A673 (cell line): ENCODE results near the gene SRD5A1. TPM values are rescaled to one million over a fixed set of nuclear protein-coding genes. Genes with fewer than 3 reads are reported as not detected.

ENCODE experiments used
- BruUV-seq: library from RNA; stranded (reverse); fragments of 400-500 nt; replicated peaks from 2 replicates; lab custom pipeline; 2021; lab: Mats Ljungman, UMichigan
- CTCF ChIA-PET: fragments of 300-600 bp; sonication (Branson Sonifier 250); formaldehyde crosslinking; loops from one replicate; lab custom pipeline; 2022; ENCODE audit warnings: antibody characterized with exemption; lab: Charles Lee
- POLR2A ChIA-PET: fragments of 300-600 bp; sonication (Branson Sonifier 250); formaldehyde crosslinking; loops from one replicate; lab custom pipeline; 2022; ENCODE audit warnings: antibody characterized with exemption; ENCODE audit not compliant: low non-redundant PET; lab: Charles Lee
- DNase-seq: peaks from one replicate; pipeline ENCODE4 v3.0.0-alpha.2; 2015; ENCODE audit warnings: low spot score
- H3K27ac ChIP-seq: fragments of 200-600 bp; sonication (generic); 2 replicates; pipeline ENCODE4 v1.5.1; 2016; ENCODE audit warnings: mixed run types, low read depth, mild to moderate bottlenecking, mixed read lengths, antibody characterized with exemption, low read length; ENCODE audit not compliant: poor library complexity, severe bottlenecking
- H3K27me3 ChIP-seq: fragments of 200-600 bp; sonication (generic); replicated peaks from 2 replicates; pipeline ENCODE4 v1.6.1; 2017; ENCODE audit warnings: mixed run types, low read depth, mild to moderate bottlenecking, mixed read lengths, antibody characterized with exemption, low read length; ENCODE audit not compliant: insufficient read depth, poor library complexity
- H3K36me3 ChIP-seq: fragments of 200-600 bp; sonication (generic); 2 replicates; pipeline ENCODE4 v1.6.1; 2016; ENCODE audit warnings: mixed run types, mild to moderate bottlenecking, mixed read lengths, antibody characterized with exemption, low read length; ENCODE audit not compliant: insufficient read depth, poor library complexity, severe bottlenecking
- H3K4me1 ChIP-seq: fragments of 200-600 bp; sonication (generic); 2 replicates; pipeline ENCODE4 v1.6.1; 2017; ENCODE audit warnings: mixed run types, mild to moderate bottlenecking, mixed read lengths, antibody characterized with exemption, low read length; ENCODE audit not compliant: insufficient read depth, poor library complexity, severe bottlenecking
- H3K4me3 ChIP-seq: fragments of 200-600 bp; sonication (generic); 2 replicates; pipeline ENCODE4 v1.5.1; 2016; ENCODE audit warnings: low read depth, mixed run types, mild to moderate bottlenecking, mixed read lengths, low read length; ENCODE audit not compliant: poor library complexity, severe bottlenecking
- H3K9me3 ChIP-seq: fragments of 200-600 bp; sonication (generic); 2 replicates; pipeline ENCODE4 v1.6.1; 2016; ENCODE audit warnings: mixed run types, low read depth, mild to moderate bottlenecking, mixed read lengths, antibody characterized with exemption, low read length; ENCODE audit not compliant: poor library complexity, severe bottlenecking
- EZH2 ChIP-seq: fragments of 200-600 bp; sonication (generic); IDR thresholded peaks from 2 replicates; pipeline ENCODE4 v1.6.1; 2017; ENCODE audit warnings: borderline replicate concordance, low read depth, mild to moderate bottlenecking, mixed read lengths, antibody characterized with exemption, low read length; ENCODE audit not compliant: poor library complexity, severe bottlenecking
- intact Hi-C: fragments of 100-400 bp; cut with micrococcal nuclease; formaldehyde crosslinking; loops from one replicate; pipeline ENCODE4 v1.10.0; 2022; ENCODE audit not compliant: unreplicated experiment
- total RNA-seq: library from RNA; stranded (reverse); gene quantifications from 2 replicates; pipeline ENCODE4 v1.2.3, GENCODE V29; 2021
- TF ChIP-seq, protein P1 (sequence below): fragments of 300-800, 200-600 bp; sonication (generic); conservative IDR thresholded peaks from 2 replicates; pipeline ENCODE4 v1.5.1; 2017; ENCODE audit warnings: low read depth, mild to moderate bottlenecking, antibody characterized with exemption, low read length, moderate library complexity, mixed read lengths

SRD5A1 gene
- total RNA-seq, 1 experiment from 2014 or later = 32.0 TPM

DNA sequence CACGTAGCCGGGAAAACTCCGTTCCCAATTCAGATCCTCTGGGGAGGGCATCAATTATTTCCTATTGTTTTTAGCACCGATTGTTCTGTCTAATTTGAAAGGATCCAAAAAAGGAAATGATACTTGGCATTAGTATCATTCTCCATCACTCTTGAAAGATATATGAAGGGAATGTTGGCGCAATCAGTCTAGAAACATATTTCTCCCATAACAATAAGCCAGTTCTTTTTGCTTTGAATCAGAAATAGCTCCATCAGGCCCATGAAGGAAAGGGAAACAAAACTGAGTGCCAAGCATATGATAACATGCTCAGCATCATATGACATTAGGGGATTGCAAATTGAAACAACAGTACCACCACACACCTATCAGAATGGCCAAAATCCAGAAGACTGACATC lies 39.8 kb downstream of the SRD5A1 start:
- POLR2A ChIA-PET = no interaction called here
- no peaks in the 10 kb centered on the region for H3K27me3 ChIP-seq
- H3K9me3 ChIP-seq = no peaks in the 10 kb centered on the region
- no peak for DNase-seq
- no peak for TF ChIP-seq EZH2
- TF ChIP-seq, protein P1, sequence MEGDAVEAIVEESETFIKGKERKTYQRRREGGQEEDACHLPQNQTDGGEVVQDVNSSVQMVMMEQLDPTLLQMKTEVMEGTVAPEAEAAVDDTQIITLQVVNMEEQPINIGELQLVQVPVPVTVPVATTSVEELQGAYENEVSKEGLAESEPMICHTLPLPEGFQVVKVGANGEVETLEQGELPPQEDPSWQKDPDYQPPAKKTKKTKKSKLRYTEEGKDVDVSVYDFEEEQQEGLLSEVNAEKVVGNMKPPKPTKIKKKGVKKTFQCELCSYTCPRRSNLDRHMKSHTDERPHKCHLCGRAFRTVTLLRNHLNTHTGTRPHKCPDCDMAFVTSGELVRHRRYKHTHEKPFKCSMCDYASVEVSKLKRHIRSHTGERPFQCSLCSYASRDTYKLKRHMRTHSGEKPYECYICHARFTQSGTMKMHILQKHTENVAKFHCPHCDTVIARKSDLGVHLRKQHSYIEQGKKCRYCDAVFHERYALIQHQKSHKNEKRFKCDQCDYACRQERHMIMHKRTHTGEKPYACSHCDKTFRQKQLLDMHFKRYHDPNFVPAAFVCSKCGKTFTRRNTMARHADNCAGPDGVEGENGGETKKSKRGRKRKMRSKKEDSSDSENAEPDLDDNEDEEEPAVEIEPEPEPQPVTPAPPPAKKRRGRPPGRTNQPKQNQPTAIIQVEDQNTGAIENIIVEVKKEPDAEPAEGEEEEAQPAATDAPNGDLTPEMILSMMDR = no peak
- no peaks in the 10 kb centered on the region for H3K36me3 ChIP-seq
- CTCF ChIA-PET = no interaction called here
- intact Hi-C loops = no loop called here
- H3K4me3 ChIP-seq = no peak overlapping the region
- H3K4me1 ChIP-seq = no peaks in the 10 kb centered on the region
- H3K27ac ChIP-seq = no peak overlapping the region
- no TSS peak for BruUV-seq

DNA sequence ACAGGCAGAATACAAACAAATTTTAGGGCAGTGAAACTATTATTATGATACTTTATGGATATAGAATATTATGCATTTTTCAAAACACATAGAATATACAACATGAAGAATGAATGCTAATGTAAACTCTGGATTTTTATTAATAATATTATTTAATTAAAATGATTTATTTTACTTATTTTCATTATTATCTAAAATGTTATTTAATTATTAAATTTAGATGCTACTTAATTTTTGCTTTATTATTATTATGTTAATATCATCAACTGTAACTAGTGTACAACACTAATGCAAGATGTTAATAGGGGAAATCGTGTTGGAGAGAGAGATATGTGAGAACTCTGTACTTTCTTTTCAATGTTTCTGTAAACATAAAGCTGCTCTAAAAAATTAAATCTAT lies 40.7 kb downstream of the SRD5A1 start:
- CTCF ChIA-PET = no interaction called here
- POLR2A ChIA-PET = no interaction called here

DNA sequence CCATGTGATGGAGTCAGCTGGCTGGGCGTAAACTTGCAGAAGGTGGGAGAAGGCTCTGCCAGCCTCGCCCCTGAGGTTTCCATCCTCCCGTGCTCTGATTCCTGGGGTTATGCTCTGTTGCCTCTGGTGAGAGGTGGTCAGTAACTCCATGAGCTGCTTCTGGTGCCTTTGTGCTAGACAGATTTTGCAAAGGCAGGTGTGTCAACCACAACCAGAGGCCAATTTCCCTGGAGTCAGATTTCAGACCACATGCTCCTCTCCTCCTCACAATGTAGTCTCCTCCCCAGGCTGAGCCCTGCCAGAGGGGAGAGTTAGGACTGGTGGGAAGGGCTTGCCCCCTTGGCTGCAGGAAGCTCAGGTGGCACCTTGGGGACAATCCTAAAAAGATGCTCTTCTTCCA lies 41.2 kb downstream of the SRD5A1 start:
- intact Hi-C loops = no loop called here
- Histone ChIP-seq H3K36me3 (no peaks in the 10 kb centered on the region), H3K4me1 (no peaks in the 10 kb centered on the region), H3K27ac (no peak overlapping the region), H3K4me3 (no peak overlapping the region), H3K27me3 (no peaks in the 10 kb centered on the region), H3K9me3 (no peaks in the 10 kb centered on the region)
- CTCF ChIA-PET = no interaction called here
- POLR2A ChIA-PET = no interaction called here
- DNase-seq = no peak
- no TSS peak for BruUV-seq
- TF ChIP-seq, protein P1 = no peak
- no peak for TF ChIP-seq EZH2

More for the DNA sequence above, 40.7 kb downstream of the SRD5A1 start:
- no peaks in the 10 kb centered on the region for H3K9me3 ChIP-seq
- no peak for TF ChIP-seq EZH2
- TF ChIP-seq, protein P1 = no peak
- H3K4me3 ChIP-seq = no peak overlapping the region
- no peak overlapping the region for H3K27ac ChIP-seq
- no peaks in the 10 kb centered on the region for H3K4me1 ChIP-seq
- BruUV-seq = no TSS peak
- no peak for DNase-seq
- H3K27me3 ChIP-seq = no peaks in the 10 kb centered on the region
- intact Hi-C loops = no loop called here
- no peaks in the 10 kb centered on the region for H3K36me3 ChIP-seq
